MM.1S (cell line): ENCODE measurements around the gene HIVEP1.

Experiments used
- DNase-seq: peaks from one replicate; pipeline ENCODE4 v3.0.0-alpha.2; 2015
- H2AFZ ChIP-seq: fragments of 300-600 bp; sonication (generic); 2 replicates; pipeline ENCODE4 v1.6.0; 2016; ENCODE audit warnings: antibody characterized with exemption, low read length
- H3F3A ChIP-seq: fragments of 300-600 bp; sonication (generic); 2 replicates; pipeline ENCODE4 v1.6.1; 2016; ENCODE audit warnings: mild to moderate bottlenecking, antibody characterized with exemption, low read length, moderate library complexity, mixed read lengths; ENCODE audit not compliant: insufficient read depth
- H3K27ac ChIP-seq: fragments of 300-600 bp; sonication (generic); 2 replicates; pipeline ENCODE4 v1.5.1; 2016; ENCODE audit warnings: mild to moderate bottlenecking, low read length
- H3K27me3 ChIP-seq: fragments of 300-600 bp; sonication (generic); replicated peaks from 2 replicates; pipeline ENCODE4 v1.6.0; 2016; ENCODE audit warnings: low read length; ENCODE audit not compliant: insufficient read depth
- H3K36me3 ChIP-seq: fragments of 300-600 bp; sonication (generic); replicated peaks from 2 replicates; pipeline ENCODE4 v1.6.1; 2016; ENCODE audit warnings: mild to moderate bottlenecking, low read length, mixed read lengths; ENCODE audit not compliant: insufficient read depth
- H3K4me1 ChIP-seq: fragments of 300-600 bp; sonication (generic); 2 replicates; pipeline ENCODE4 v1.6.1; 2016; ENCODE audit warnings: low read length, mixed read lengths
- H3K4me2 ChIP-seq: fragments of 300-600 bp; sonication (generic); 2 replicates; pipeline ENCODE4 v1.6.0; 2016; ENCODE audit warnings: low read depth, low read length
- H3K4me3 ChIP-seq: fragments of 300-600 bp; sonication (generic); 2 replicates; pipeline ENCODE4 v1.5.1; 2016; ENCODE audit warnings: low read length, mixed read lengths
- H3K79me2 ChIP-seq: fragments of 300-600 bp; sonication (generic); 2 replicates; pipeline ENCODE4 v1.6.1; 2016; ENCODE audit warnings: mixed run types, low read length, mixed read lengths
- H3K9ac ChIP-seq: fragments of 300-600 bp; sonication (generic); 2 replicates; pipeline ENCODE4 v1.6.1; 2016; ENCODE audit warnings: low read length, mixed read lengths
- H3K9me2 ChIP-seq: fragments of 300-600 bp; sonication (generic); replicated peaks from 2 replicates; pipeline ENCODE4 v1.6.1; 2016; ENCODE audit warnings: mild to moderate bottlenecking, low read length, mixed read lengths; ENCODE audit not compliant: insufficient read depth
- H3K9me3 ChIP-seq: fragments of 300-600 bp; sonication (generic); replicated peaks from 2 replicates; pipeline ENCODE4 v1.6.1; 2016; ENCODE audit warnings: mild to moderate bottlenecking, low read length, mixed read lengths; ENCODE audit not compliant: insufficient read depth
- H4K20me1 ChIP-seq: fragments of 300-600 bp; sonication (generic); 2 replicates; pipeline ENCODE4 v1.6.1; 2016; ENCODE audit warnings: mild to moderate bottlenecking, low read length, moderate library complexity, mixed read lengths; ENCODE audit not compliant: insufficient read depth
- CTCF ChIP-seq: fragments of 300-600 bp; sonication (generic); IDR thresholded peaks from 2 replicates; pipeline ENCODE4 v1.5.1; 2016; ENCODE audit warnings: antibody characterized with exemption, low read length, mixed read lengths
- EZH2 ChIP-seq: fragments of 300-600 bp; sonication (generic); optimal IDR thresholded peaks from 2 replicates; pipeline ENCODE3; 2017; ENCODE audit warnings: low read depth, mild to moderate bottlenecking, antibody characterized with exemption, low read length, mixed read lengths
- EZH2phosphoT487 ChIP-seq: fragments of 300-600 bp; sonication (generic); IDR thresholded peaks from 2 replicates; pipeline ENCODE4 v1.6.1; 2018; ENCODE audit warnings: antibody characterized with exemption, low read length

The HIVEP1 gene

DNA sequence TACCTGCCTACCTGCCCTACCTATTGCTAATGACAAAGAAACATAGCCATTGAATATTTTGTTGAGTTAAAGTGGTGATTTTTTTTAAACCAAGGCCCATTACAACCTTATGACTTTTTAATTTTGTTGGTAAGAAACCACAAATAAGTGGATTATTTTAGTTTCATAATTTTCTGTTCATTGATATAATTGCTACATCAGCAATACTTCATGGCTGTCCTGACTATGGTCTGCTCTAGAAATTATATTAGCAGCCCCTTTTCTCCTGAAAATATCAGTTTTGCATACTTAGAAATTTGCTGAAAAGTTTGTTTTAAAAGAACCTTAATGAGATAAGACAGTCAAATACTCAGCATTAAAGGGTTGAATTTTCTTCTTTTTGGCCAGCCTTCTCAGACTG, 106.5 kb downstream of the HIVEP1 start:
- peak overlapping the region; percentile 90 for H3K27ac ChIP-seq
- peak overlapping the region; percentile 34 for H3K9ac ChIP-seq
- TF ChIP-seq CTCF (no peak), EZH2phosphoT487 (no peak), EZH2 (no peak)

DNA sequence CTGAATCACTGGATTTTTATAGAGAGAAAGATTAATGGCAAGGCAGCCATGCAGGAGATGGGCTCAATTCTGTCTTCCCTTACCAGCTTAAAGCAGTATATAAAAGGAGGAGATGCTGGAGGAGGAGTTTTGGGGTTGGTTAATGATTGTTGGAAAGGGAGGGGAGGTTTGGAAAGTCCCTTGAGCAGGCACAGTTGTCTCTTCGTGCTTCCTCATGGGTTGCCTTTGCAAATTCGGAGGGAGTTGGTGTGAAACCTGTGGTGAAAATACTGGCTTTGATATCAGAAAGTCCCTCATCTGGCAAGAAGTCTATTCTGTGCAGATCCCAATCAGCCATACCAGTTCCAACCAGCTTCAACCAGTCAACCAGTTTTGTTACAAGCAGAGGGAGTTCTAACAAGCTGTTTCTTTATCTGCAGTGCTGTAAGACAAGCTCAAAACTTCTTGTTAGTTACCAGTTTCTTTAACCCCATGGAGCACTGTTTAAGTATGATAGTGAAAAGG, 107.0 kb downstream of the HIVEP1 start:
- Histone ChIP-seq H2AFZ (no peak overlapping the region), H3K27ac (peak overlapping the region; percentile 90), H3K79me2 (0 out of 2 replicates have a peak, but pooled peaks cover 12% of the 10 kb centered on the region), H3K4me1 (peaks cover 25% of the 10 kb centered on the region), H3K9me3 (no peaks in the 10 kb centered on the region), H4K20me1 (no peaks in the 10 kb centered on the region), H3K27me3 (no peaks in the 10 kb centered on the region), H3K9ac (peak overlapping the region; percentile 52), H3K4me2 (peak overlapping the region; percentile 54), H3K36me3 (peaks cover 9% of the 10 kb centered on the region), H3F3A (peaks cover 9% of the 10 kb centered on the region), H3K9me2 (no peaks in the 10 kb centered on the region), H3K4me3 (no peak overlapping the region)
- DNase-seq: peak; percentile 94
- TF ChIP-seq EZH2 (no peak), CTCF (no peak), EZH2phosphoT487 (no peak)

More for the DNA sequence above, 106.5 kb downstream of the HIVEP1 start:
- Histone ChIP-seq H3K9me2 (no peaks in the 10 kb centered on the region), H3K79me2 (0 out of 2 replicates have a peak, but pooled peaks cover 12% of the 10 kb centered on the region), H3K36me3 (peaks cover 9% of the 10 kb centered on the region), H4K20me1 (no peaks in the 10 kb centered on the region), H3K9me3 (no peaks in the 10 kb centered on the region), H3F3A (peaks cover 9% of the 10 kb centered on the region), H3K27me3 (no peaks in the 10 kb centered on the region), H3K4me1 (peaks cover 25% of the 10 kb centered on the region), H2AFZ (no peak overlapping the region), H3K4me2 (peak overlapping the region; percentile 54), H3K4me3 (no peak overlapping the region)
- no peak for DNase-seq

GRCh38 chr6:12125396-12125795, 113.3 kb downstream of the HIVEP1 start:
- Histone ChIP-seq H2AFZ (no peak overlapping the region), H3K4me2 (no peak overlapping the region), H3F3A (no peaks in the 10 kb centered on the region), H3K4me3 (no peak overlapping the region), H3K79me2 (0 out of 2 replicates have a peak, but pooled peaks cover 3% of the 10 kb centered on the region), H3K27ac (no peak overlapping the region), H3K4me1 (0 out of 2 replicates have a peak, but pooled peaks cover 2% of the 10 kb centered on the region), H3K9me3 (no peaks in the 10 kb centered on the region), H4K20me1 (no peaks in the 10 kb centered on the region), H3K27me3 (no peaks in the 10 kb centered on the region), H3K9me2 (no peaks in the 10 kb centered on the region), H3K9ac (no peak overlapping the region), H3K36me3 (peaks cover 6% of the 10 kb centered on the region)
- no peak for DNase-seq
- no peak for TF ChIP-seq CTCF
